HCT116 (cell line): ENCODE results near the gene THRA.

ENCODE experiments used
- CBX3 ChIP-seq: IDR thresholded peaks from 2 replicates; pipeline ENCODE4 v1.6.1; 2012; ENCODE audit warnings: low read depth
- CEBPB ChIP-seq: IDR thresholded peaks from 2 replicates; pipeline ENCODE4 v1.6.1; 2012; ENCODE audit warnings: low read depth
- EGR1 ChIP-seq: IDR thresholded peaks from 2 replicates; pipeline ENCODE4 v1.6.1; 2012; ENCODE audit warnings: low read depth
- EZH2 ChIP-seq: fragments of 200-600 bp; sonication (generic); IDR thresholded peaks from 2 replicates; pipeline ENCODE4 v1.6.1; 2017; ENCODE audit warnings: antibody characterized with exemption, mixed run types
- EZH2phosphoT487 ChIP-seq: fragments of 200-600 bp; IDR thresholded peaks from 2 replicates; pipeline ENCODE4 v1.6.1; 2018; ENCODE audit warnings: antibody characterized with exemption, borderline replicate concordance
- JUND ChIP-seq: IDR thresholded peaks from 2 replicates; pipeline ENCODE4 v1.6.1; 2012
- POLR2A ChIP-seq: IDR thresholded peaks from 2 replicates; pipeline ENCODE4 v1.7.0; 2011; ENCODE audit warnings: borderline replicate concordance; ENCODE audit not compliant: insufficient read depth, insufficient read length; ENCODE audit errors: extremely low read depth
- SP1 ChIP-seq: IDR thresholded peaks from 2 replicates; pipeline ENCODE4 v1.6.1; 2012; ENCODE audit warnings: low read depth
- YY1 ChIP-seq: IDR thresholded peaks from 2 replicates; pipeline ENCODE4 v1.6.1; 2011; ENCODE audit warnings: low read length, low read depth, moderate library complexity, mild to moderate bottlenecking; ENCODE audit not compliant: insufficient replicate concordance; ENCODE audit errors: extremely low read depth
- ZNF274 ChIP-seq: fragments of 200-500 bp; sonication (Bioruptor generic); IDR thresholded peaks from 2 replicates; pipeline ENCODE4 v1.6.1; 2014; ENCODE audit warnings: mild to moderate bottlenecking, low read depth, low read length, inconsistent platforms
- TF ChIP-seq, protein P1 (sequence below), 3 experiments: fragments of 200-600 bp in 1 of 3; sonication (generic) in 1 of 3; IDR thresholded peaks in 2 of 3; conservative IDR thresholded peaks in 1 of 3; 2 replicates each; pipeline ENCODE4 v1.5.1; 2012 to 2017; ENCODE audit warnings: low read depth in 2 of 3, low read length in 2 of 3, antibody characterized with exemption in 1 of 3, borderline replicate concordance in 1 of 3, control low read depth in 1 of 3, mild to moderate bottlenecking in 1 of 3, mixed read lengths in 1 of 3, mixed run types in 1 of 3, moderate library complexity in 1 of 3; ENCODE audit not compliant: insufficient read depth in 1 of 3
- TF ChIP-seq, protein P2 (sequence below): IDR thresholded peaks from 2 replicates; pipeline ENCODE4 v1.6.1; 2012
- TF ChIP-seq, protein P3 (sequence below): IDR thresholded peaks from 2 replicates; pipeline ENCODE4 v1.6.1; 2012; ENCODE audit warnings: low read depth

DNA sequence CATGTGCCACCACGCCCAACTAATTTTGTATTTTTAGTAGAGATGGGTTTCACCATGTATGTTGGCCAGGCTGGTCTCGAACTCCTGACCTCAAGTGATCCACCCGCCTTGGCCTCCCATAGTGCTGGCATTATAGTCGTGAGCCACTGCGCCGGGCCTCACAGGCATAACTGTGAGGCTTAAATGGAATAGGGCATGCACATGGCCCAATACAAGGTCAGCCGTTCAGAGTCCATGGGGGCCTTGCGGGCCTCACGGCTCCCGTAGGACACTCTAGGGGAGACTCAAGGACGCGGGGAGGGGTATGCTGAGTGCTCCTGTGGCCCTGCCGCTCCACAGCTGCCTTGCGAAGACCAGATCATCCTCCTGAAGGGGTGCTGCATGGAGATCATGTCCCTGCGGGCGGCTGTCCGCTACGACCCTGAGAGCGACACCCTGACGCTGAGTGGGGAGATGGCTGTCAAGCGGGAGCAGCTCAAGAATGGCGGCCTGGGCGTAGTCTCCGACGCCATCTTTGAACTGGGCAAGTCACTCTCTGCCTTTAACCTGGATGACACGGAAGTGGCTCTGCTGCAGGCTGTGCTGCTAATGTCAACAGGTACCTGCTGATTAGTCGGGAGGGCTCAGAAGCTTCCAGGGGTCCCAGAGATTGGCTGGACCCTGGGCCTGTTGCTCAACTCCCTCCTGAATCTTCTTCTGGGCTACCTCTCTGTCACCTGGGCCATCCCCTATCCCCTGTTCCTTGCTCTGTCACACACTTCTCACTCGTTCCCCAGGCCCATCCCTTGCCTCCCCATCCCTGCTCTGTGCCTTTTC, 25.3 kb downstream of the THRA start:
- TF ChIP-seq, protein P1, sequence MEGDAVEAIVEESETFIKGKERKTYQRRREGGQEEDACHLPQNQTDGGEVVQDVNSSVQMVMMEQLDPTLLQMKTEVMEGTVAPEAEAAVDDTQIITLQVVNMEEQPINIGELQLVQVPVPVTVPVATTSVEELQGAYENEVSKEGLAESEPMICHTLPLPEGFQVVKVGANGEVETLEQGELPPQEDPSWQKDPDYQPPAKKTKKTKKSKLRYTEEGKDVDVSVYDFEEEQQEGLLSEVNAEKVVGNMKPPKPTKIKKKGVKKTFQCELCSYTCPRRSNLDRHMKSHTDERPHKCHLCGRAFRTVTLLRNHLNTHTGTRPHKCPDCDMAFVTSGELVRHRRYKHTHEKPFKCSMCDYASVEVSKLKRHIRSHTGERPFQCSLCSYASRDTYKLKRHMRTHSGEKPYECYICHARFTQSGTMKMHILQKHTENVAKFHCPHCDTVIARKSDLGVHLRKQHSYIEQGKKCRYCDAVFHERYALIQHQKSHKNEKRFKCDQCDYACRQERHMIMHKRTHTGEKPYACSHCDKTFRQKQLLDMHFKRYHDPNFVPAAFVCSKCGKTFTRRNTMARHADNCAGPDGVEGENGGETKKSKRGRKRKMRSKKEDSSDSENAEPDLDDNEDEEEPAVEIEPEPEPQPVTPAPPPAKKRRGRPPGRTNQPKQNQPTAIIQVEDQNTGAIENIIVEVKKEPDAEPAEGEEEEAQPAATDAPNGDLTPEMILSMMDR (IDR thresholded peaks at IDR 0.05 in 2 of 3, conservative IDR thresholded peaks at IDR 0.05 in 1 of 3; ENCODE audit: borderline replicate concordance in 1 of 3, insufficient read depth in 1 of 3, low read depth in 2 of 3, low read length in 2 of 3), result no peak
- TF ChIP-seq JUND (no peak), CBX3 (no peak), SP1 (no peak), EZH2 (no peak), EGR1 (no peak), POLR2A (no peak), CEBPB (no peak), ZNF274 (no peak), EZH2phosphoT487 (no peak), YY1 (peak; percentile 15)
- TF ChIP-seq, protein P2, sequence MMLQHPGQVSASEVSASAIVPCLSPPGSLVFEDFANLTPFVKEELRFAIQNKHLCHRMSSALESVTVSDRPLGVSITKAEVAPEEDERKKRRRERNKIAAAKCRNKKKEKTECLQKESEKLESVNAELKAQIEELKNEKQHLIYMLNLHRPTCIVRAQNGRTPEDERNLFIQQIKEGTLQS, result no peak
- TF ChIP-seq, protein P3, sequence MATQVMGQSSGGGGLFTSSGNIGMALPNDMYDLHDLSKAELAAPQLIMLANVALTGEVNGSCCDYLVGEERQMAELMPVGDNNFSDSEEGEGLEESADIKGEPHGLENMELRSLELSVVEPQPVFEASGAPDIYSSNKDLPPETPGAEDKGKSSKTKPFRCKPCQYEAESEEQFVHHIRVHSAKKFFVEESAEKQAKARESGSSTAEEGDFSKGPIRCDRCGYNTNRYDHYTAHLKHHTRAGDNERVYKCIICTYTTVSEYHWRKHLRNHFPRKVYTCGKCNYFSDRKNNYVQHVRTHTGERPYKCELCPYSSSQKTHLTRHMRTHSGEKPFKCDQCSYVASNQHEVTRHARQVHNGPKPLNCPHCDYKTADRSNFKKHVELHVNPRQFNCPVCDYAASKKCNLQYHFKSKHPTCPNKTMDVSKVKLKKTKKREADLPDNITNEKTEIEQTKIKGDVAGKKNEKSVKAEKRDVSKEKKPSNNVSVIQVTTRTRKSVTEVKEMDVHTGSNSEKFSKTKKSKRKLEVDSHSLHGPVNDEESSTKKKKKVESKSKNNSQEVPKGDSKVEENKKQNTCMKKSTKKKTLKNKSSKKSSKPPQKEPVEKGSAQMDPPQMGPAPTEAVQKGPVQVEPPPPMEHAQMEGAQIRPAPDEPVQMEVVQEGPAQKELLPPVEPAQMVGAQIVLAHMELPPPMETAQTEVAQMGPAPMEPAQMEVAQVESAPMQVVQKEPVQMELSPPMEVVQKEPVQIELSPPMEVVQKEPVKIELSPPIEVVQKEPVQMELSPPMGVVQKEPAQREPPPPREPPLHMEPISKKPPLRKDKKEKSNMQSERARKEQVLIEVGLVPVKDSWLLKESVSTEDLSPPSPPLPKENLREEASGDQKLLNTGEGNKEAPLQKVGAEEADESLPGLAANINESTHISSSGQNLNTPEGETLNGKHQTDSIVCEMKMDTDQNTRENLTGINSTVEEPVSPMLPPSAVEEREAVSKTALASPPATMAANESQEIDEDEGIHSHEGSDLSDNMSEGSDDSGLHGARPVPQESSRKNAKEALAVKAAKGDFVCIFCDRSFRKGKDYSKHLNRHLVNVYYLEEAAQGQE, result no peak
